Left renal pelvis (tissue), 4 donors: Measurements from ENCODE around the gene ARSB. TPM values are rescaled to one million over a fixed set of nuclear protein-coding genes. Genes with fewer than 3 reads are reported as not detected.

Experiments
- DNase-seq, 4 donors: peaks; one replicate each; pipeline ENCODE4 v3.0.0-alpha.2; 2013; ENCODE audit warnings: low read depth in 4 of 4, low spot score in 3 of 4
- polyA plus RNA-seq, 4 donors: library from polyadenylated mRNA; unstranded; fragments of 120-200 nt; gene quantifications; one replicate each; pipeline ENCODE4 v1.2.1, GENCODE V29; 2013; ENCODE audit not compliant: insufficient read length in 4 of 4

The ARSB gene
- polyA plus RNA-seq, 4 donors = 16.3 to 22.8 (median 20.1) TPM

GRCh38 chr5:78731884-78732283 lies 253.2 kb downstream of the ARSB start:
- DNase-seq = no peak

DNA sequence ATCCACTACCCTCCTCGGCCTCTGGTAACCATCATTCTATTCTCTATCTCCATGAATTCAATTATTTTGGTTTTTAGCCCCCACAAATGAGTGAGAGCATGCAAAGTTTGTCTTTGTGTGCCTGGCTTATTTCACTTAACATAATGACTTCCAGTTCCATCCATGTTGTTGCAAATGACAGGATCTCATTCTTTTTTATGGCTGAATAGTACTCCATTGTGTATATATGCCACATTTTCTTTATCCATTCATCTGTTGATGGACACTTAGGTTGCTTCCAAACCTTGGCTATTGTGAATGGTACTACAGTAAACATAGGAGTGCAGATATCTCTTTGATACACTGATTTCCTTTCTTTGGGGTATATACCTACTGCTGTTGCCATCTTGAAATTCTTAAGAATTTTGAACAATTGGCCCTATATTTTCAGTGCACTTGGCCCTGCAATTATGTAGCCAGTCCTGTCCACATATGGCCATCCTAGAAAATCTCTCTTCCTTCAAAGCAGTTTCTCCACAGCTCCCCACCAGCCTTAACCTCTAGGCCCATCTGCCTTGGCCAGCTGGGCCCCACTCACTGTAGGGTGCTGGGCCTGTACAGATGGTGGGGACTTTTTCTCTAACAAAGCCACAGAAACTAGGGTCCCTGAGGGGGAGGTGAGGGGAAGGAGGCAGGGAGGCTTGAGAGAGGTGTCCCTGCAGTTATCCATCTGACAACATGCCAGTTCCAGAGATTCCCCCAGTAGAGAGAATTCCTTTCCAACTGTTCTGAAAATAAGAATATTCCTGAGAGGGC lies 254.6 kb downstream of the ARSB start:
- DNase-seq = no peak

DNA sequence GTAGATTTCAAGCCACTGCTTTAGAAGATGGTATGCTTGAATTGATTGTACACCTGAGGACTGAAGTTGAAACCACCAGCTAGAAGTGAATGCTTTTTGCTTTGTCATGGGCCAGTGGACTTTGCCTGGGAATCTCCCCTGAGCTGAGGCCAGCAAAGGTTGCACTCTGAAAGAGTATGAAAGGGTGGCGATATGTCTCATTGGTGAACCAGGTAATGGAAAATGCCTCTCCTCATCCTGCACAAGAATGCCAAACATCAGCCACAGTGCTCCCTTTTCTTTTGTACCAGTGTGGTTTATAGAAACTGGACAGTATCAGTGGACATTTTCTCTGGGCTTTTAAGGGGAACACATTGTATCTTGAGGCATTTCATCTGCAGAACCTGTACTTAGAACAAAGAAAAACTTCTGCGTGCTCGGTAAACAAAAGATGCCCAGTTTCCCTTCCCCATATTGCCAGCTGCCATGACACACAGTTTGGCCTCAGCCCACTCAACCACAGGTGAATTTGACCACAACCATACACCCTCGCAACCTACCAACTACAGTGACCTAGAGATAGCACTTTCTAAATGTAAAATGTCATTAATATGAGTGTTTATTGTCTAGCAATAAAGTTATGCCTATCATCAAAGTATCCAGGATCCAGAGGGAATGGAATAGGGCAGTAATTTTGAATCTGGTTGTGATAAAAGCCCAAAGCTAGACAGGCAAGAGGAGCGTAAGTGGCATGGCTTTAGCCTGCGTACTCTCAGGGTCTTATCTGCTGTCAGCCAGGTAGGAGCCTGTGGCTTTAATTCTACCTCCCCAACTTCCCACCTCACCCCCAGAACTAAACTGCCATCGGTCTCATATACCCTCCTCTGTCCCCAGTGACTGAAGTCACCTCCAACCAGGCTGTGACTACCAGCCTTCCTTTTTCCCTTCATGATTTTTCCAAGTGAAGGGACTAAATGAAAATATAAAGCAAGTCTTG lies 257.0 kb downstream of the ARSB start:
- no peak for DNase-seq

Other genes with a start within 250 kb of the ARSB start
- 10 to 100 TPM in 3 of 4 donors, 1 to 10 TPM in 1; 3.5 to 22.2 (median 17.5) TPM for gene DMGDH, start 84.4 kb upstream of the ARSB start, polyA plus RNA-seq
- 10 to 100 TPM in 3 of 4 donors, 1 to 10 TPM in 1; 5.2 to 57.7 (median 30.6) TPM for gene BHMT2, start 84.5 kb upstream of the ARSB start, polyA plus RNA-seq
- gene BHMT, start 126.5 kb upstream of the ARSB start, polyA plus RNA-seq = 100 to 1,000 TPM in 3 of 4 donors, 10 to 100 TPM in 1; 11.8 to 342 (median 205) TPM